ENCODE results near the gene HIVEP1.

HIVEP1 gene

DNA sequence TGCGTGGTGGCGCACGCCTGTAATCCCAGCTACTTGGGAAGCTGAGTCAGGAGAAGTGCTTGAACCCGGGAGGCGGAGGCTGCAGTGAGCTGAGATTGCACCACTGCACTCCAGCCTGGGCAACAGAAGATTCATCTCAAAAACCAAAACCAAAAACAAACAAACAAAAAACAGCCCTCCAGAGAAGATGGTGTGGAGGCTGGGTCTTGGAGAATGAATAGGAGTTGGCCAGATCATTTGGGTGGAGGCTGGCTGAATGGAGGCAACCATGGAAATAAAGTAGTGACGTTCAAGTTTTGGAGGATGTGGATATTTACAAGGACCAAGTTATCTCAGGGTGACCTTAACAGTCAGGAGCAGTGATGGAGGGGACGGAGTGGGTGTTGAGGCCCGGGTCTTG lies 24.7 kb downstream of the HIVEP1 start:
- no peak for DNase-seq (ENCODE audit: low read depth)
- no peak overlapping the region for H3K4me3 ChIP-seq (ENCODE audit: control insufficient read depth, low read depth, low read length)
- TF ChIP-seq, protein P1, sequence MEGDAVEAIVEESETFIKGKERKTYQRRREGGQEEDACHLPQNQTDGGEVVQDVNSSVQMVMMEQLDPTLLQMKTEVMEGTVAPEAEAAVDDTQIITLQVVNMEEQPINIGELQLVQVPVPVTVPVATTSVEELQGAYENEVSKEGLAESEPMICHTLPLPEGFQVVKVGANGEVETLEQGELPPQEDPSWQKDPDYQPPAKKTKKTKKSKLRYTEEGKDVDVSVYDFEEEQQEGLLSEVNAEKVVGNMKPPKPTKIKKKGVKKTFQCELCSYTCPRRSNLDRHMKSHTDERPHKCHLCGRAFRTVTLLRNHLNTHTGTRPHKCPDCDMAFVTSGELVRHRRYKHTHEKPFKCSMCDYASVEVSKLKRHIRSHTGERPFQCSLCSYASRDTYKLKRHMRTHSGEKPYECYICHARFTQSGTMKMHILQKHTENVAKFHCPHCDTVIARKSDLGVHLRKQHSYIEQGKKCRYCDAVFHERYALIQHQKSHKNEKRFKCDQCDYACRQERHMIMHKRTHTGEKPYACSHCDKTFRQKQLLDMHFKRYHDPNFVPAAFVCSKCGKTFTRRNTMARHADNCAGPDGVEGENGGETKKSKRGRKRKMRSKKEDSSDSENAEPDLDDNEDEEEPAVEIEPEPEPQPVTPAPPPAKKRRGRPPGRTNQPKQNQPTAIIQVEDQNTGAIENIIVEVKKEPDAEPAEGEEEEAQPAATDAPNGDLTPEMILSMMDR (conservative IDR thresholded peaks at IDR 0.05; ENCODE audit: control insufficient read depth, insufficient read depth, low read depth, low read length): no peak

DNA sequence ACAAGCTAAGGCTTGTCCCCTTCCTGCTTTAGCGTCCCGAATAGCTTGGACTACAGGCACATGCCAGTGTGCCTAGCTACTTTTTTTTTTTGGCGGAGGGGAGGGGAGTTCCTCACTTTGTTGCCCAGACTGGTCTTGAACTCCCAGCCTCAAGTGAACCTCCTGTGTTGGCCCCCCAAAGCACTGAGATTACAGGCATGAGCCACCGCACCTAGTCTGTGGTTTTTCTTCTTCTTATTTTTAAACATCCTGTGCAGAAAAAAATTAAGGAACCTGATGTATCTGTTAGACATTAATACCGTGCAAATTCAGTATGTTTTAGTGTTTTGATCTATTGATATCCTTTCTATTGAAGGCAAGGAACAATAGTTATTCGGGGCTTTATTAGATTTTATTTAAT lies 25.7 kb downstream of the HIVEP1 start:
- no peak for DNase-seq (ENCODE audit: low read depth)
- no peak overlapping the region for H3K4me3 ChIP-seq (ENCODE audit: control insufficient read depth, low read depth, low read length)
- TF ChIP-seq, protein P1 (conservative IDR thresholded peaks at IDR 0.05; ENCODE audit: control insufficient read depth, insufficient read depth, low read depth, low read length): no peak

DNA sequence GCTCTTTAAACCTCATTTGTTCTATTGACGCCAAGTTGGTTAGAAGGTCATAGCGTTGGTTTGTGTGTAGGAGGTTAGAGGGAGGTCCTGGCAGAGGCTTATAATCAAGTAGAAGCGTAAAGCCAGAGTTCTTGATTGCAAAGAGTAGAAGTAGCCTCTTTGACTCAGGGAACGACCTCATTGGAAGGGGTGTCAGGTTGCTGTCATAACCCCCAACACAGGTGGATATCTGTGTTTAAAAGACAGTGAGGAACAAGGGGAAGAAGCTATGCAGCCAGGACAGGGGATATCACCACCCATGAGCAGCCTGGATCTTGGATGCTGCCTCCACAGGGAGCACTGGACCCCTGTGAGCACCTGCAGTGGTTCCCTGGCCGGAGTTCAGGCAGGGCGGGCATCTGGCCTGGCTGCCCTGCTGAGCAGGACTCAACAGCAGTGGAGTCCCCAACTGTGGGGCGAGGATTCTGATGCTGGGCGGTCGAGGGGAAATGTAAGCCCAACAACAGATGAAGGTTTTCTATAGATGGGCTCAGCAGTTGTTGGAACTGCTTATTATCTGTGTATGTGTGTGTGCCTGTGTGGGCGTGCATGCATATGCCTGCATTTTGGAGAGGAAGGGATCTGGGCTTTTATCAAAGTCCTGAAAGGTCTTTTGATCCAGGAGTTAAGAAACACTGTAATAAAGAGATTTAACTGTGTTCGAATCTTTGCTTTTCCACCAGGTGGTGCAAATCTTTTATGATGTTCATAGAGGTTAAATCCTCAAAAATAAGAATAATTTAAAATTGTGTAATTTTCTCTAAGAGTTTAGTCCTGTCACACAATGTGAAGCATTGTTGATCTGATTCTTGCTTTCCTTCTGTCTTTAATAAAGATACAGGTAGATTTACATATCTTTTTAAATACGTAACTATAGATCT lies 27.7 kb downstream of the HIVEP1 start:
- no peak for DNase-seq (ENCODE audit: low read depth)
- H3K4me3 ChIP-seq (ENCODE audit: control insufficient read depth, low read depth, low read length): no peak overlapping the region
- TF ChIP-seq, protein P1 (conservative IDR thresholded peaks at IDR 0.05; ENCODE audit: control insufficient read depth, insufficient read depth, low read depth, low read length): no peak

DNA sequence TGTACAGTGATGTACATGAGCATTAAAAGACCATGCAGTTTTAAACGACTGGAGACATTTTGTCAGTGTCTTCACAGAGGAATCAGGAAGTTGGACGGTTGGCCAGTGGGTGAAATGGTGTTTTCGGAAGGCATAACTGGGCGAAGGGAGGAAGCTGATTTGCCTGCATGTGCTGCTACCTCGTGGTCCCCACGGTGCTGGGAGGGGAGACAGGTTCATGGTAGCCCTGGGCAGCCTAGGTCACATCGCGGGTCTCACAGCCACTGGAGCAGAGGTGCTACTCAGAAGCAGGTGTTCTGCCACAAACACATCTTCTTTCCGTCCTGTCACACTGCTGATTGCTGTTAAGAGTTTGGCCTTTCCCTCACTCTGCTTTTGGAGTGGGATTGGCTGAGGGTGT lies 35.2 kb downstream of the HIVEP1 start:
- TF ChIP-seq, protein P1 (conservative IDR thresholded peaks at IDR 0.05; ENCODE audit: control insufficient read depth, insufficient read depth, low read depth, low read length): no peak
- DNase-seq (ENCODE audit: low read depth): no peak

DNA sequence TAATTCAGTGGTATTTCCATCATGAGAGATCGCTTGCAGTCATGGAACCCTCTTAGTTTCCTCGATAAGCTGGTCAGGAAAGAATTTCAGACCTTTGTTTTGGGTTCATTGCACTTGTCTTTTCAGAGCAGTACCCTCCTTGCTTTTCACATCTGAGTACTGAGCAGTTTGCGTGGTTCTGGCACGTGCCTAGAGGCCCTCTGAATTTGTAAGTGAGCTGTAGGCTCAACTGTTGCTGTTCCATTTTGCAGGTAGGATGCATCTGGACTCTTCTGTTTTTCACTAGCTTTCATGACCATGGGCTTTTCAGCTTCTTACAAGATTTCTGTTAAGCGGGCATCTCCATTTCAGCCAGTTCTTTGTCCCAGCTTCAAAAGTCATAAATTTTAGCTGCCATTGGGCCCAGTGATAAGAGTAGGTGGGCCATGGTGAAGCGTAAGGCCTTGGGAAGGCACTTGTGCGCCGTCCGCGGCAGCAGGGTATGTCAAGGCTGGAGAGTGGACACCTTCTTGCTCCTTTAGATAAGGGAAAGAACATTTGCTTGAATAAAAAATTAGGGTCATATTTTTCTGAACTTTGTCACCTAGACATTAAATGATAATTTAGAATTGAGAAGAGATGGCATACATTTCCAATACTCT lies 35.8 kb downstream of the HIVEP1 start:
- TF ChIP-seq, protein P1 (conservative IDR thresholded peaks at IDR 0.05; ENCODE audit: control insufficient read depth, insufficient read depth, low read depth, low read length): no peak

More for the DNA sequence above, 35.2 kb downstream of the HIVEP1 start:
- no peak overlapping the region for H3K4me3 ChIP-seq (ENCODE audit: control insufficient read depth, low read depth, low read length)

DNA sequence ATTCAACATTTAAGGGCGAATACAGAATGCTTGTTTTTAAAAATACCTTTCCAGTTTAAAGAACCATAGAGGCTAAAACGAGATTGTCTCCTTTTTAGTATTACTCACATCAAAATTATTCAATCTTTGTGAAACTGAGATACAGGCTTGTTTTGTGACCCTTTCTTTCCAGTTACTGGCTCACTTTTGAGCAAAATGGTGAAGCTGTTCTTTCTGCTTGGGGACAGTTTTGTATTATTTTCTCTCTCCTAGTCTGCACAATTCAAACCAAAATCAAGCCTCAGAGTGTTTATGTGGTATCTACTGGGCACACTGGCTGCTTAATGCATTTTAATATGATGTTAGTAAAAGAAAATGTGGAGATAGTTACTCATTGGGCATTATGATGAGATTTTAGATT lies 36.5 kb downstream of the HIVEP1 start:
- TF ChIP-seq, protein P1 (conservative IDR thresholded peaks at IDR 0.05; ENCODE audit: control insufficient read depth, insufficient read depth, low read depth, low read length): no peak
- no peak overlapping the region for H3K4me3 ChIP-seq (ENCODE audit: control insufficient read depth, low read depth, low read length)
- no peak for DNase-seq (ENCODE audit: low read depth)

More for the DNA sequence above, 35.8 kb downstream of the HIVEP1 start:
- H3K4me3 ChIP-seq (ENCODE audit: control insufficient read depth, low read depth, low read length): no peak overlapping the region
- no peak for DNase-seq (ENCODE audit: low read depth)

All from fibroblast of mammary gland (primary cell).